GM18517 (cell line): ENCODE results near the gene MROH2B.

Experiments
- ATAC-seq: cut with Tn5 transposase; IDR thresholded peaks from one replicate; pipeline ENCODE4 v1.9.1; 2021; ENCODE audit warnings: mild to moderate bottlenecking, moderate library complexity; ENCODE audit not compliant: unreplicated experiment

MROH2B gene

GRCh38 chr5:41071242-41071641 lies at the start of gene MROH2B:
MROH2B (minus strand) TSS chr5:41071342; CDS start chr5:41070852, 490 bp downstream.
- no peak for ATAC-seq

GRCh38 chr5:41120600-41120999 lies 49.5 kb upstream of the MROH2B start:
- no peak for ATAC-seq

GRCh38 chr5:41118177-41118576 lies 47.0 kb upstream of the MROH2B start:
- ATAC-seq = no peak

GRCh38 chr5:41115281-41115680 lies 44.1 kb upstream of the MROH2B start:
- ATAC-seq = no peak

- ATAC-seq = no peak
These were observed 41.6 kb upstream of the MROH2B start for GRCh38 chr5:41112486-41113455.

- ATAC-seq = no peak
These were observed 38.0 kb upstream of the MROH2B start for GRCh38 chr5:41109186-41109585.

GRCh38 chr5:41102341-41102740 lies 31.2 kb upstream of the MROH2B start:
- no peak for ATAC-seq

GRCh38 chr5:41097642-41098041 lies 26.5 kb upstream of the MROH2B start:
- ATAC-seq = no peak

GRCh38 chr5:41095324-41096101 lies 24.4 kb upstream of the MROH2B start:
- no peak for ATAC-seq

GRCh38 chr5:41094871-41095270 lies 23.7 kb upstream of the MROH2B start:
- no peak for ATAC-seq

- ATAC-seq = no peak
These were observed 22.7 kb upstream of the MROH2B start for GRCh38 chr5:41093803-41094202.

GRCh38 chr5:41087461-41087860 lies 16.3 kb upstream of the MROH2B start:
- no peak for ATAC-seq

GRCh38 chr5:41083306-41083705 lies 12.2 kb upstream of the MROH2B start:
- ATAC-seq = no peak

- ATAC-seq = no peak
These were observed 833 bp upstream of the MROH2B start for GRCh38 chr5:41071975-41072374.

- ATAC-seq = no peak
These were observed 3.2 kb downstream of the MROH2B start for GRCh38 chr5:41067714-41068568.

- no peak for ATAC-seq
These were observed 5.3 kb downstream of the MROH2B start for GRCh38 chr5:41065691-41066335.

GRCh38 chr5:41057940-41058339 lies 13.2 kb downstream of the MROH2B start:
- ATAC-seq = no peak

GRCh38 chr5:41057231-41057630 lies 13.9 kb downstream of the MROH2B start:
- no peak for ATAC-seq

GRCh38 chr5:41048986-41049385 lies 22.2 kb downstream of the MROH2B start:
- ATAC-seq = no peak

GRCh38 chr5:41043109-41043747 lies 27.9 kb downstream of the MROH2B start:
- no peak for ATAC-seq
